A549 (cell line): ENCODE results near the gene TMEM88. TPM values are rescaled to one million over a fixed set of nuclear protein-coding genes. Genes with fewer than 3 reads are reported as not detected.

ENCODE experiments used
- ATAC-seq, 2 experiments: fragments of 200-7000 bp in 1 of 2; fragments of >200 bp in 1 of 2; cut with Nextera tagmentation in 1 of 2; cut with Tn5 transposase in 1 of 2; 3 replicates each; pipeline versions ENCODE4 v1.8.0 to v1.9.1; 2018 to 2020; ENCODE audit warnings: mild to moderate bottlenecking in 1 of 2, moderate library complexity in 1 of 2
- CTCF ChIA-PET: fragments of 300-600 bp; sonication (Branson Sonifier 250); formaldehyde crosslinking; extraction: SDS; loops from one replicate; lab custom pipeline; 2021; ENCODE audit warnings: antibody characterized with exemption, inconsistent platforms; lab: Yijun Ruan, JAX
- POLR2A ChIA-PET: fragments of 350-600 bp; formaldehyde crosslinking; extraction: SDS; loops from one replicate; lab custom pipeline; 2021; ENCODE audit warnings: antibody characterized with exemption, inconsistent platforms; lab: Yijun Ruan, JAX
- DNase-seq, 2 experiments: peaks; one replicate each; pipeline versions ENCODE4 v3.0.0 to v3.0.0-alpha.2; 2011 to 2016; ENCODE audit warnings: low read depth in 1 of 2, low spot score in 1 of 2
- FAIRE-seq: peaks from 2 replicates; lab custom pipeline; 2011; peaks lifted over from hg19 to GRCh38; lab: Jason Lieb, UNC
- H3K27ac ChIP-seq, 2 experiments: fragments of >200 bp; sonication (Bioruptor Twin); formaldehyde crosslinking; 3 replicates each; pipeline ENCODE4 v1.5.1; 2016 to 2017
- H3K4me1 ChIP-seq: fragments of >200 bp; sonication (Bioruptor Twin); formaldehyde crosslinking; 3 replicates; pipeline ENCODE4 v1.6.1; 2016
- H3K4me2 ChIP-seq: fragments of >200 bp; sonication (Bioruptor Twin); formaldehyde crosslinking; 3 replicates; pipeline ENCODE4 v1.6.1; 2016
- H3K4me3 ChIP-seq: fragments of >200 bp; sonication (Bioruptor Twin); formaldehyde crosslinking; 3 replicates; pipeline ENCODE4 v1.5.1; 2016
- H3K9me3 ChIP-seq: fragments of >200 bp; sonication (Bioruptor Twin); formaldehyde crosslinking; 3 replicates; pipeline ENCODE4 v1.6.1; 2016
- CEBPB ChIP-seq, 2 experiments: fragments of >200 bp in 1 of 2; sonication (Bioruptor Twin) in 1 of 2; formaldehyde crosslinking in 1 of 2; IDR thresholded peaks; 2 replicates each; pipeline ENCODE4 v1.6.1; 2012 to 2016
- CHD4 ChIP-seq: fragments of 200-600 bp; sonication (generic); IDR thresholded peaks from 2 replicates; pipeline ENCODE4 v1.6.1; 2016; ENCODE audit warnings: antibody characterized with exemption, mild to moderate bottlenecking, borderline replicate concordance
- E2F6 ChIP-seq: IDR thresholded peaks from 2 replicates; pipeline ENCODE4 v1.6.1; 2012; ENCODE audit warnings: low read depth, borderline replicate concordance
- ELK1 ChIP-seq: fragments of 150-350 bp; IDR thresholded peaks from 2 replicates; pipeline ENCODE4 v1.6.1; 2014; ENCODE audit warnings: low read depth, mild to moderate bottlenecking, low read length
- FOSL2 ChIP-seq, 2 experiments: fragments of 450-650 bp in 1 of 2; fragments of >200 bp in 1 of 2; sonication (Bioruptor Twin) in 1 of 2; formaldehyde crosslinking; IDR thresholded peaks; 2 replicates each; pipeline versions ENCODE4 v1.5.0 to v1.6.1; 2016 to 2020; ENCODE audit warnings: mild to moderate bottlenecking in 1 of 2, moderate library complexity in 1 of 2
- FOXS1 ChIP-seq: fragments of 250-450 bp; sonication (Bioruptor Pico); IDR thresholded peaks from 2 replicates; pipeline ENCODE4 v1.5.0; 2020; ENCODE audit warnings: mild to moderate bottlenecking, moderate library complexity
- HEYL ChIP-seq: fragments of 250-450 bp; sonication (Bioruptor Pico); IDR thresholded peaks from 2 replicates; pipeline ENCODE4 v1.8.0; 2021; ENCODE audit warnings: mild to moderate bottlenecking, moderate library complexity
- JUN ChIP-seq, 2 experiments: fragments of >200 bp; sonication (Bioruptor Twin); formaldehyde crosslinking; IDR thresholded peaks; 2 replicates in 1 of 2; 3 replicates in 1 of 2; pipeline ENCODE4 v1.6.1; 2016 to 2017
- JUNB ChIP-seq: fragments of >200 bp; sonication (Bioruptor Twin); formaldehyde crosslinking; IDR thresholded peaks from 2 replicates; pipeline ENCODE4 v1.6.1; 2016
- KDM1A ChIP-seq: fragments of 200-600 bp; sonication (generic); IDR thresholded peaks from 2 replicates; pipeline ENCODE4 v1.6.1; 2016; ENCODE audit warnings: low read depth, mild to moderate bottlenecking
- MYC ChIP-seq: IDR thresholded peaks from 2 replicates; pipeline ENCODE4 v1.6.1; 2012; ENCODE audit warnings: mild to moderate bottlenecking, inconsistent platforms, low read length, improper control_type of control experiment, borderline replicate concordance
- NFE2L2 ChIP-seq: fragments of 150-350 bp; conservative IDR thresholded peaks from 2 replicates; pipeline ENCODE4 v1.6.1; 2014; ENCODE audit warnings: low read length
- PHF8 ChIP-seq: fragments of 200-600 bp; sonication (generic); IDR thresholded peaks from 2 replicates; pipeline ENCODE4 v1.6.1; 2016; ENCODE audit warnings: low read depth, mild to moderate bottlenecking, antibody characterized with exemption, moderate library complexity, borderline replicate concordance
- POLR2A ChIP-seq: IDR thresholded peaks from 2 replicates; pipeline ENCODE4 v1.6.1; 2012; ENCODE audit warnings: mild to moderate bottlenecking, low read length
- POLR2AphosphoS2 ChIP-seq: conservative IDR thresholded peaks from 2 replicates; pipeline ENCODE4 v1.6.1; 2012; ENCODE audit warnings: low read length, improper control_type of control experiment, inconsistent platforms
- REST ChIP-seq: fragments of 200-600 bp; sonication (generic); IDR thresholded peaks from 2 replicates; pipeline ENCODE4 v1.6.1; 2016; ENCODE audit warnings: antibody characterized with exemption, mild to moderate bottlenecking, moderate library complexity
- RFX5 ChIP-seq: fragments of 450-650 bp; IDR thresholded peaks from 2 replicates; pipeline ENCODE4 v1.7.1; 2014; ENCODE audit warnings: antibody characterized with exemption, mild to moderate bottlenecking, moderate library complexity
- RNF2 ChIP-seq: fragments of 200-600 bp; sonication (generic); IDR thresholded peaks from 2 replicates; pipeline ENCODE4 v1.6.1; 2016; ENCODE audit warnings: low read depth, mild to moderate bottlenecking, antibody characterized with exemption, moderate library complexity, borderline replicate concordance
- TFCP2L1 ChIP-seq: fragments of 250-450 bp; sonication (Bioruptor Pico); IDR thresholded peaks from 2 replicates; pipeline ENCODE4 v1.5.0; 2021; ENCODE audit warnings: mild to moderate bottlenecking
- USF2 ChIP-seq: fragments of 450-650 bp; IDR thresholded peaks from 2 replicates; pipeline ENCODE4 v1.6.1; 2014; ENCODE audit warnings: antibody characterized with exemption
- ZFP36 ChIP-seq: fragments of 450-650 bp; IDR thresholded peaks from 2 replicates; pipeline ENCODE4 v1.6.1; 2014; ENCODE audit warnings: borderline replicate concordance; ENCODE audit not compliant: partially characterized antibody
- WGBS: methylation state at CpG from one replicate; pipeline ENCODE4 v1.1.6; 2017; ENCODE audit errors: missing lambda C conversion rate; 5-methylcytosine and 5-hydroxymethylcytosine counted together
- polyA plus RNA-seq, 4 experiments: library from polyadenylated mRNA; depleted of rRNA in 3 of 4; stranded (reverse); fragments of >200 nt; fragmentation: RNase III in 1 of 4; extraction: RNeasy Plus Mini Kit Qiagen cat#74134 plus additional on column Dnase treatment in 1 of 4; gene quantifications; 2 replicates in 3 of 4; 3 replicates in 1 of 4; pipeline ENCODE4 v1.2.3, GENCODE V29; 2011 to 2017

TMEM88 gene
- polyA plus RNA-seq, 2 of the 4 experiments (the other 2 are of a cell fraction), result 0.17 to 0.48 TPM

- ChIA-PET CTCF (interaction anchor here (0.8 to 25.1 kb wide), 18 partner anchors 3 to 247 kb away, joined by 3 to 677 read pairs (median 12); partner anchors contain the start of genes KDM6B, NAA38, TMEM88 and TP53), POLR2A (interaction anchor here (0.6 to 2.2 kb wide), 3 partner anchors 10 to 25 kb away, joined by 3 to 8 read pairs (median 3); partner anchors contain the start of gene NAA38)
- Histone ChIP-seq H3K9me3 (no peaks in the 10 kb centered on the region), H3K4me2 (no peak overlapping the region), H3K4me1 (peaks cover 11% of the 10 kb centered on the region), H3K4me3 (no peak overlapping the region), H3K27ac (no peak overlapping the region)
- ATAC-seq, result no peak
- no peak for FAIRE-seq
- no peak for TF ChIP-seq MYC
- TF ChIP-seq ELK1, result no peak
- no peak for TF ChIP-seq E2F6
- TF ChIP-seq RNF2, result no peak
- TF ChIP-seq KDM1A, result no peak
- no peak for TF ChIP-seq FOXS1 (CRISPR knock-in tag)
- TF ChIP-seq NFE2L2, result no peak
- TF ChIP-seq JUN (IDR thresholded peaks at IDR 0.05), result no peak
- no peak for TF ChIP-seq TFCP2L1 (CRISPR knock-in tag)
- TF ChIP-seq USF2, result no peak
- 82% methylated on average over 10 of the region's 10 CpGs for whole genome bisulfite sequencing
- DNase-seq, result no peak
These were observed 22.4 kb upstream of the TMEM88 start for GRCh38 chr17:7832431-7832830.

- peak overlapping the region; percentile 76 to 89; a peak in 5 of 6 replicates for H3K27ac ChIP-seq
These were observed 21.7 kb upstream of the TMEM88 start for GRCh38 chr17:7833011-7833794.

GRCh38 chr17:7833795-7834541 lies 20.9 kb upstream of the TMEM88 start, which contains the start of gene KDM6B:
TSS of gene KDM6B (plus strand) at chr17:7834217. CDS start at chr17:7845555, 11,338 bp downstream.
- CTCF ChIA-PET, result interaction anchor here (0.6 to 25.1 kb wide), 31 partner anchors 4 to 223 kb away, joined by 3 to 677 read pairs (median 5); partner anchors contain the start of genes KDM6B, NAA38, RNF227 and TMEM88
- H3K4me1 ChIP-seq, result peaks cover 24% of the 10 kb centered on the region
- no peak for TF ChIP-seq FOSL2 (IDR thresholded peaks at IDR 0.05)
- no peak for TF ChIP-seq FOSL2 (CRISPR knock-in tag; IDR thresholded peaks at IDR 0.05)
- peak; percentile 12; the same call in 1 of the 2 replicates for TF ChIP-seq REST
- no peak for TF ChIP-seq POLR2A
- no peak for TF ChIP-seq CEBPB (IDR thresholded peaks at IDR 0.05)
- no peak for TF ChIP-seq POLR2AphosphoS2
- TF ChIP-seq CHD4, result no peak
- no peak for TF ChIP-seq JUNB
- TF ChIP-seq PHF8, result peak; percentile 15; the same call in 1 of the 2 replicates
- TF ChIP-seq ZFP36, result no peak
- TF ChIP-seq FOXS1 (CRISPR knock-in tag), result no peak

More at GRCh38 chr17:7833011-7833794, 21.7 kb upstream of the TMEM88 start:
- CTCF ChIA-PET, result interaction anchor here (0.6 to 25.1 kb wide), 24 partner anchors 3 to 246 kb away, joined by 3 to 677 read pairs (median 6); partner anchors contain the start of genes KDM6B, NAA38, TMEM88 and TP53
- Histone ChIP-seq H3K4me1 (peaks cover 17% of the 10 kb centered on the region), H3K4me3 (peak overlapping the region; percentile 60), H3K4me2 (peak overlapping the region; percentile 96), H3K9me3 (no peaks in the 10 kb centered on the region)
- 59% methylated on average over 19 of the region's 19 CpGs for WGBS
- no peak for ATAC-seq
- TF ChIP-seq RFX5, result no peak
- no peak for TF ChIP-seq USF2
- TF ChIP-seq HEYL, result no peak
- FAIRE-seq, result peak; percentile 28
- no peak for DNase-seq
- POLR2A ChIA-PET, result interaction anchor here (0.6 to 6.7 kb wide), 5 partner anchors 9 to 24 kb away, joined by 3 to 44 read pairs (median 7); partner anchors contain the start of genes CYB5D1 and NAA38

More at GRCh38 chr17:7833795-7834541, 20.9 kb upstream of the TMEM88 start, which contains the start of gene KDM6B:
- Histone ChIP-seq H3K27ac (peak within 1 kb of the TSS; percentile 76 to 89), H3K4me2 (peak within 1 kb of the TSS; percentile 96), H3K9me3 (no peaks in the 10 kb centered on the region), H3K4me3 (peak within 1 kb of the TSS; percentile 60)
- WGBS, result under 1% methylated on average over 32 of the region's 49 CpGs
- POLR2A ChIA-PET, result interaction anchor here (0.7 to 6.7 kb wide), 7 partner anchors 8 to 23 kb away, joined by 3 to 44 read pairs (median 8); partner anchors contain the start of genes CYB5D1 and NAA38
- peak; percentile 94 to 95 for DNase-seq
- ATAC-seq, result peak; percentile 51 to 78
- peak; percentile 92 for FAIRE-seq
